ENCODE data around the gene RARG.
"Not testable (repeated sequence)": the region's sequence is repeated elsewhere in the genome, so short reads cannot be mapped to it uniquely, and the experiment has no call there.

The RARG gene

DNA sequence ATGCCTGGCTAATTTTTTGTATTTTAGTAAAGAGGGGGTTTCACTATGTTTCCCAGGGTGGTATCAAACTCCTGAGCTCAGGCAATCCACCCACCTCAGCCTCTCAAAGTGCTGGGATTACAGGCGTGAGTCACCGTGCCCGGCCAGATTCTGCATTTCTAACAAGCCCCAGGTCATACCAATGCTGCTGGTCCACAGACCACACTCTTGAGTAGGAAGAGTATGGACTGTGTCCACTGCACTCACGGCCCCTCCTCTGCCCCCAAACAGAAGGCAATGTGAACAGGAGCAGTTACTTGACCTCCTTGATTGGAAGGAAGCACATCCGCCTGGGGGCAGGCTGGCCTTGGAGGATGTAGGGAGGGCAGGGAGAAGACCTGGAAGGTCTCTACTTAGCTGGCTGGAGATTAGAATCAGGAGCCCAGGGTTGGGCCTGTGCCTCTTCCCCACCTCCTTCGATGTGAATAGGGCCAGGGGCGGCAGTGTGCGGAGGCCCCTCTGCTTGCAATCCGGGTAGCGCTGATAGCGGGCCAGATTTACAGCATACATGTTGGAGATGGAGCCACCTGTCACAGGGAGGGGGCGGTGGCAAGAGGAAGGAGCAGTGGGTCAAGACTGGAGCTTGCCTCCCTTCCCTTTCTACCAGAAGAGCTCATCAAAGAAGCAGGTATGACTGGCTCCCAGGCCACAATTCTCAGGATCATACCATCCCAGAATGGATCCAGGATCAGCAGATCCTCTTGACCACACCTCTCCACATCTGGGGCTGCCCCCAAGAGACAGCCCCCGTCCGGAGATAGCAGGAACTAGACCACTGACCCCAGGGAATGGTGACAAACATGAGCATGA, 60.9 kb downstream of the RARG start:
- no peak for DNase-seq (ENCODE audit: low read depth in 2 of 2)

DNA sequence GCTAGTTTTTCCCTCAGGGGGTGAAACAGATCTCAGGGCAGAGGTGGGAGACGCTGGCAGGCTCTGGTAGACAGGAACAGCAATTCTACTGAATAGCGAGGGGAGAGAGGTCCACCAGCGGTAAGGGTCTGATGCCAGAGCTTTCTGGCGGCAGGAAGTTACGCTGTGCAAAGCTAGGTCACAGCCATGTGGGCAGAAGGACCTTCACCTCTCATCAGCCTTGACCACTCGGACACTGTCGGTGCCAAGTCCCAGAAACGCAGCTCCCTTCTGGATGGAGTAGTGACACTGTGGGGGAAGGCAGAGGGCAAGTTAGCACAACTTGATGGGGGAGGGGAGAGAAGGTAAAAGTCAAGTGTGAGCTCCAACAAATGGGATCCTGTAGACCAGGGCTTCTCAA, 61.8 kb downstream of the RARG start:
- no peak for DNase-seq (ENCODE audit: low read depth in 2 of 2)

DNA sequence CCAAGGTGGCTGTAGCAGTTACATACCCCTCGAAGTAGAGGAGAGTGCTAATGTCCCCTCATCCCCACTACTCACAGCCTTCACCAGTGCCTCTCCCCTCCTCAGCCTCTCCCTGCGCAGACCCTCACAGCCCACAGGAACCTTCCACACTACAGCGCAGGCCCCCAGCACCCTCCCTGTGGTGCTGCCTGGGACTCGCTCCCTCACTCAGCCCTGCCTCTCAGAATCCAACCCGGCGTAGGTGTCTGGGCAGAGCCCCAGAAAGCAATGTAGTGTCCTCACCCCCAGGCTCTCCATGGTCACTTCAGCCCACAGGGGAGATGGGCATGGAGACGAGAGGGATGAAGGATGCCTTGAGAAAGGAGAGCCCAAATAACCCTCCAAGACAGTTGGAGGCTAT, 62.4 kb downstream of the RARG start:
- DNase-seq (ENCODE audit: low read depth in 2 of 2) = no peak

DNA sequence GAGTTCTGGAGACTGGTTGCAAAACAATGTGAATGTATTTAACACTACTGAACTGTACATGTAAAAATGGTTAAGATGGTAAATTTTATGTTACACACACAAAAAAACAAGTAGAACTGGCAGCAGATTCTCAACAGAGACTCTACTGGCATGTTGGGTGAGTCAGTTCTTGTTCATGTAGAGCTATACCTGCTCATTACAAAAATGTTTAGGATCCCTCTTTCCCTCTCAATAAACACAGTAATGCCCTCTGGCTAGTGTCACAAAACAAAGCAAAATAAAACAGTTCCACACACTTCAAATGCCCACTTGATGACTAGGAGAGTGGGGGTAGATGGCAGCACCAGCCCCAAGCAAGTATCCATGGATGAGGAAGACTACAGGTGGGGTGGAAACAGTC, 65.2 kb downstream of the RARG start:
- no peak for DNase-seq (ENCODE audit: low read depth in 2 of 2)

DNA sequence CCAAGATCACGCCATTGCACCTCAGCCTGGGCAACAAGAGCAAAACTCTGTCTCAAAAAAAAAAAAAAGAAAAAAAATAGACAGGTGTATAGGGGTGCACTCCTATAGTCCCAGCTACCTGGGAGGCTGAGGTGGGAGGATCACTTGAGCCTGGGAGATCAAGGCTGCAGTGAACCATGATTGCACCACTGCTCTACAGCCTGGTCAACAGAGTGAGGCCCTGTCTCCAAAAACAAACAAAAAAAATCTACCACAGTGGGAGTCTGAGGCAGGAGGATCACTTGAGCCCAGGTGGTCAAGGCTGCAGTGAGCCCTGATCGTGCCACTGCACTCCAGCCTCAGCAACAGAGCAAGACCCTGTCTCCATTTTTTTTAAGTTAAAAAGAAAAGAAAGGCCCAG, 69.0 kb downstream of the RARG start:
- not testable (repeated sequence) for DNase-seq (ENCODE audit: low read depth in 2 of 2)

DNA sequence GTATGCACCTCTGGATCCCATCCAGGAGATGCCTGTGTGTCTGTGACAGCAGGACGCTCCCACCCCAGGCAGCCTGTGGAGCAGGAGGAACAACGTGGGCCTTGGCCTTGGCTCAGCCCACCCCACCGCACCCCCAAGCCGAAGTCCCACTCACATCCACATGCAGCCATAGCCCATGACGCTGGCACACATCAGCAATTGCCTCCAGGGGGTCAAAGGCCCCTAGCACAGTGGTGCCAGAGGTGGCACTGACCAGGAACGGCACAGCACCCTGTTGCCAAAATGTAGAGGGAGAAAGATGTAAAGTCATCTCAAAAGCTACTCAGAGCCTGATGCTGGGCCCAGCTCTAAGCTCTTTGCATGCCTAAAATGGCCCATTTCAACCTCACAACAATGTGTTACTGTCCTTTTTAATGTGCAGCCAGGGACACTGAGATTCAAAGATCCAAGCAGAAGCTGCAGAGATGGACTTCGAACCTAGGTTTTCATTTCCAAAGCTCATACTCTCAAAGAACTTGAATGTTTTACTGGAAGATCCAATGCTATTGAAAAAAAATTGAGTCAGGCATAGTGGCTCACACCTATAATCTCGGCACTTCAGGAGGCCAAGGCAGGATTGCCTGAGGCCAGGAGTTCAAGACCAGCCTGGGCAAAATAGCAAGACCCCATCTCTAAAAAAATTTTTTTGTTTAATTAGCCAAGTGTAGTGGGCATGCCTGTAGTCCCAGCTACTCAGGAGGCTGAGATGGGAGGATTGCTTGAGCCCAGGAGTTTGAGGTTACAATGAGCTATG, 70.7 kb downstream of the RARG start:
- no peak for DNase-seq (ENCODE audit: low read depth in 2 of 2)

DNA sequence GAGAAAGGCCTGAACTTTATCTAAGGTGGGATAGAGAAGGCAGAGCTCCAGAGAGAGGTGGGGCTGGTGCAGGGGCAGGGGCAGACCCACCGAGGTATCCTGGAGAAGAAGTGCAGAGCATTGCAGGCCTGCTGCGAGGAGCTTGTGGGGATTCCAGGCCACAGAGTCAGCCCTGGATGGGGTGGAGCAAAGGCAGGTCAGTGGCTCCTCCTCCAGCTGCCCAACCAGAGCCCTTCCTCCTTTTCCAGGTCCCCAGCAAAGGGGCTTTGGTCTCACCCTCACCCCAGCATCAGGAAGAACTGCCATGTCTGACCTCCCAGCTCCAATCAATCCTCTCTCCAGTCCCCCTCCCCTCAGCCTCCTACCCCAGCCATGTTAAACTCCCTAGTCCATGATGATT, 71.3 kb downstream of the RARG start:
- DNase-seq (ENCODE audit: low read depth in 2 of 2) = no peak
